Fibroblast of lung (primary cell): Measurements from ENCODE around the gene CLTA.

Experiments used
- EZH2 ChIP-seq: IDR thresholded peaks from 2 replicates; pipeline ENCODE4 v1.5.1; 2012; ENCODE audit warnings: low read length, control low read depth, mild to moderate bottlenecking; ENCODE audit errors: missing control alignments
- TF ChIP-seq, protein P1 (sequence below), 2 donors: IDR thresholded peaks in 1 of 2; conservative IDR thresholded peaks in 1 of 2; 1 replicate in 1 of 2; 2 replicates in 1 of 2; pipeline ENCODE4 v1.5.1; 2011 to 2012; ENCODE audit warnings: low read length in 2 of 2, control low read depth in 1 of 2, inconsistent platforms in 1 of 2, low read depth in 1 of 2, mild to moderate bottlenecking in 1 of 2

GRCh38 chr9:36158122-36158521, 32.6 kb upstream of the CLTA start:
- TF ChIP-seq, protein P1, sequence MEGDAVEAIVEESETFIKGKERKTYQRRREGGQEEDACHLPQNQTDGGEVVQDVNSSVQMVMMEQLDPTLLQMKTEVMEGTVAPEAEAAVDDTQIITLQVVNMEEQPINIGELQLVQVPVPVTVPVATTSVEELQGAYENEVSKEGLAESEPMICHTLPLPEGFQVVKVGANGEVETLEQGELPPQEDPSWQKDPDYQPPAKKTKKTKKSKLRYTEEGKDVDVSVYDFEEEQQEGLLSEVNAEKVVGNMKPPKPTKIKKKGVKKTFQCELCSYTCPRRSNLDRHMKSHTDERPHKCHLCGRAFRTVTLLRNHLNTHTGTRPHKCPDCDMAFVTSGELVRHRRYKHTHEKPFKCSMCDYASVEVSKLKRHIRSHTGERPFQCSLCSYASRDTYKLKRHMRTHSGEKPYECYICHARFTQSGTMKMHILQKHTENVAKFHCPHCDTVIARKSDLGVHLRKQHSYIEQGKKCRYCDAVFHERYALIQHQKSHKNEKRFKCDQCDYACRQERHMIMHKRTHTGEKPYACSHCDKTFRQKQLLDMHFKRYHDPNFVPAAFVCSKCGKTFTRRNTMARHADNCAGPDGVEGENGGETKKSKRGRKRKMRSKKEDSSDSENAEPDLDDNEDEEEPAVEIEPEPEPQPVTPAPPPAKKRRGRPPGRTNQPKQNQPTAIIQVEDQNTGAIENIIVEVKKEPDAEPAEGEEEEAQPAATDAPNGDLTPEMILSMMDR (conservative IDR thresholded peaks at IDR 0.05 in 1 of 2, IDR thresholded peaks at IDR 0.05 in 1 of 2; ENCODE audit: low read depth in 1 of 2, low read length in 2 of 2): no peak
- no peak for TF ChIP-seq EZH2
